ENCODE results near the gene F10.

F10 gene

GRCh38 chr13:113186061-113186900 is 63.7 kb downstream of the F10 start:
- in situ Hi-C loops (cut with HindIII; ENCODE audit: low sequenced_read_pairs), result no loop called here

- in situ Hi-C loops (cut with HindIII; ENCODE audit: low sequenced_read_pairs), result no loop called here
Observed at GRCh38 chr13:113187263-113187669, 64.7 kb downstream of the F10 start.

GRCh38 chr13:113187883-113188665 is 65.5 kb downstream of the F10 start:
- in situ Hi-C loops (cut with HindIII; ENCODE audit: low sequenced_read_pairs), result no loop called here

- in situ Hi-C loops (cut with HindIII; ENCODE audit: low sequenced_read_pairs), result no loop called here
Observed at GRCh38 chr13:113190181-113190580, 67.6 kb downstream of the F10 start.

- in situ Hi-C loops (cut with HindIII; ENCODE audit: low sequenced_read_pairs), result no loop called here
Observed at GRCh38 chr13:113192279-113192678, 69.7 kb downstream of the F10 start.

GRCh38 chr13:113192902-113193301 is 70.3 kb downstream of the F10 start:
- in situ Hi-C loops (cut with HindIII; ENCODE audit: low sequenced_read_pairs), result no loop called here

- in situ Hi-C loops (cut with HindIII; ENCODE audit: low sequenced_read_pairs), result no loop called here
Observed at GRCh38 chr13:113195360-113195759, 72.8 kb downstream of the F10 start.

- in situ Hi-C loops (cut with HindIII; ENCODE audit: low sequenced_read_pairs), result no loop called here
Observed at GRCh38 chr13:113196970-113197737, 74.6 kb downstream of the F10 start.

All from endothelial cell of hepatic sinusoid (primary cell).